ENCODE results near the gene MYMX. TPM values are rescaled to one million over a fixed set of nuclear protein-coding genes. Genes with fewer than 3 reads are reported as not detected.
A peak's percentile ranks its signal among the peaks of the same experiment; 100 is the strongest.

MYMX gene
- polyA plus RNA-seq, 2 of the 4 experiments (the other 2 are of a cell fraction), result not detected

DNA sequence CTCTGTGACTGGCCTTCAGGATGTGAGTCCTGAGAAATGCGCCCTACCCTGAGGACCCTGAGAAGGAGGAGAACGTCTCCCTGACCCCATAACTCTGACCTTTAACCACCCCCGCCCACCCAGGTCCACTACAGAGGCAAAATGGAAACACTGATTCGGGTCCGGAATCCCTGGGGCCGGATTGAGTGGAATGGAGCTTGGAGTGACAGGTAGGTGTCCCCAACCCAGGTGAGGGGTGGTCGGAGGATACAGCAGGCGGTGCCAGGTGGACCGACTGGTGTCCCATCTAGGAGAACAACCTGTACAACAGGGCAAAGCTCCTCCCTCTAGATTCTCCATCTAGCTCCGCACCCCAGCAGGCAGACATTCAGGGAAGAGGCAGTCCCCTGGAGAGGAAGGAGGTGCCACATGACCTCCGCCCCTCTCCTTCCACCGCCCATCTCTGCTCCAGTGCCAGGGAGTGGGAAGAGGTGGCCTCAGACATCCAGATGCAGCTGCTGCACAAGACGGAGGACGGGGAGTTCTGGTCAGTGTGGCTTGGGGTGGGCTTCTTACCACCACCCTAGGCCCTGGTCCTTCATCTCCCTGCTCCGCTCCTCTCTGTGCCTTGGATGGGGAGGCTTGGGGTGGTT is 40.5 kb upstream of the MYMX start (continued):
- TF ChIP-seq, protein P1, sequence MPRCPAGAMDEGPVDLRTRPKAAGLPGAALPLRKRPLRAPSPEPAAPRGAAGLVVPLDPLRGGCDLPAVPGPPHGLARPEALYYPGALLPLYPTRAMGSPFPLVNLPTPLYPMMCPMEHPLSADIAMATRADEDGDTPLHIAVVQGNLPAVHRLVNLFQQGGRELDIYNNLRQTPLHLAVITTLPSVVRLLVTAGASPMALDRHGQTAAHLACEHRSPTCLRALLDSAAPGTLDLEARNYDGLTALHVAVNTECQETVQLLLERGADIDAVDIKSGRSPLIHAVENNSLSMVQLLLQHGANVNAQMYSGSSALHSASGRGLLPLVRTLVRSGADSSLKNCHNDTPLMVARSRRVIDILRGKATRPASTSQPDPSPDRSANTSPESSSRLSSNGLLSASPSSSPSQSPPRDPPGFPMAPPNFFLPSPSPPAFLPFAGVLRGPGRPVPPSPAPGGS (IDR thresholded peaks at IDR 0.05), result no peak
- TF ChIP-seq RAD21 (conservative IDR thresholded peaks at IDR 0.05 in 1 of 2, IDR thresholded peaks at IDR 0.05 in 1 of 2), result no peak
- no peak for TF ChIP-seq TP53 (CRISPR knock-in tag; IDR thresholded peaks at IDR 0.05)
- TF ChIP-seq MAFK (IDR thresholded peaks at IDR 0.05; ENCODE audit: partially characterized antibody), result no peak
- TF ChIP-seq CBX8 (IDR thresholded peaks at IDR 0.05), result no peak
- TF ChIP-seq JUNB (IDR thresholded peaks at IDR 0.05), result no peak
- no peak for TF ChIP-seq ESRRA (IDR thresholded peaks at IDR 0.05; ENCODE audit: borderline replicate concordance, low read length)
- no peak for TF ChIP-seq MAZ (IDR thresholded peaks at IDR 0.05; ENCODE audit: borderline replicate concordance, low read depth, low read length)
- TF ChIP-seq FOXS1 (CRISPR knock-in tag; IDR thresholded peaks at IDR 0.05), result no peak

DNA sequence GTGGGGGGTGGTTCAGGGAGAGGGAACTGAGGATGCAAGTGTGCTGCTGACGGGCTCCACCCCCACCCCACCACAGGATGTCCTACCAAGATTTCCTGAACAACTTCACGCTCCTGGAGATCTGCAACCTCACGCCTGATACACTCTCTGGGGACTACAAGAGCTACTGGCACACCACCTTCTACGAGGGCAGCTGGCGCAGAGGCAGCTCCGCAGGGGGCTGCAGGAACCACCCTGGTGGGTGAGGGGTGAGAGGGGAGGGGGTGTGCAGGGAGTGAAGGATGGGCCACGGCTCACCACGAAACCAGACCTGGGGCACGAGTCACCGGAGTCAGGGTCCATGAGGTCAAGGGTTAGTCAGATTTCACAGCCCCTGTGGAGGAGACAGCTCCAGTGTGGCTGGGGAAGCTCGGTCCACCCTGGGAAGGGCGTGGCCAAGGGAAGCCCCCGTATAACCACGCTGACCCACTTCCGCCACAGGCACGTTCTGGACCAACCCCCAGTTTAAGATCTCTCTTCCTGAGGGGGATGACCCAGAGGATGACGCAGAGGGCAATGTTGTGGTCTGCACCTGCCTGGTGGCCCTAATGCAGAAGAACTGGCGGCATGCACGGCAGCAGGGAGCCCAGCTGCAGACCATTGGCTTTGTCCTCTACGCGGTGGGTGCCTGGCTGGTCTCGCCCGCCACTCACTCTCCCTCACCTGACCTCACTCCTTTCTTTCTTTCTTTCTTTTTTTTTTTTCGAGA is 39.8 kb upstream of the MYMX start:
- no peak overlapping the region for H3K4me2 ChIP-seq
- H3K4me1 ChIP-seq, result 0 out of 3 replicates have a peak, but pooled peaks cover 5% of the 10 kb centered on the region
- FAIRE-seq (no peak), DNase-seq (ENCODE audit: low read depth in 1 of 2, low spot score in 1 of 2) (no peak), ATAC-seq (no peak)
- TF ChIP-seq HOXB5 (CRISPR knock-in tag; IDR thresholded peaks at IDR 0.05) (no peak), GATA3 (IDR thresholded peaks at IDR 0.05; ENCODE audit: borderline replicate concordance) (no peak), ESRRA (IDR thresholded peaks at IDR 0.05; ENCODE audit: borderline replicate concordance, low read length) (no peak), EHMT2 (IDR thresholded peaks at IDR 0.05; ENCODE audit: low read depth) (no peak), ZNF302 (CRISPR knock-in tag; IDR thresholded peaks at IDR 0.05) (no peak), CHD2 (IDR thresholded peaks at IDR 0.05; ENCODE audit: low read length, partially characterized antibody) (no peak), ZSCAN20 (CRISPR knock-in tag; IDR thresholded peaks at IDR 0.05) (no peak), SREBF2 (IDR thresholded peaks at IDR 0.05) (no peak), SMC3 (IDR thresholded peaks at IDR 0.05) (no peak), POLR2A (IDR thresholded peaks at IDR 0.05; ENCODE audit: low read length) (no peak)
- TF ChIP-seq, protein P2, sequence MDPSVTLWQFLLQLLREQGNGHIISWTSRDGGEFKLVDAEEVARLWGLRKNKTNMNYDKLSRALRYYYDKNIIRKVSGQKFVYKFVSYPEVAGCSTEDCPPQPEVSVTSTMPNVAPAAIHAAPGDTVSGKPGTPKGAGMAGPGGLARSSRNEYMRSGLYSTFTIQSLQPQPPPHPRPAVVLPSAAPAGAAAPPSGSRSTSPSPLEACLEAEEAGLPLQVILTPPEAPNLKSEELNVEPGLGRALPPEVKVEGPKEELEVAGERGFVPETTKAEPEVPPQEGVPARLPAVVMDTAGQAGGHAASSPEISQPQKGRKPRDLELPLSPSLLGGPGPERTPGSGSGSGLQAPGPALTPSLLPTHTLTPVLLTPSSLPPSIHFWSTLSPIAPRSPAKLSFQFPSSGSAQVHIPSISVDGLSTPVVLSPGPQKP (IDR thresholded peaks at IDR 0.05; ENCODE audit: low read depth, low read length), result no peak
- no peak overlapping the region for H3K27ac ChIP-seq
- CTCF ChIA-PET, result interaction anchor here (0.6 to 2.8 kb wide), 6 partner anchors 12 to 61 kb away, joined by 3 to 7 read pairs (median 4); partner anchors contain the start of gene SLC29A1
- 84% methylated on average over 15 of the region's 24 CpGs for WGBS (ENCODE audit: missing lambda C conversion rate)
- H3K9me3 ChIP-seq, result no peaks in the 10 kb centered on the region
- H3K4me3 ChIP-seq, result no peak overlapping the region
- POLR2A ChIA-PET, result no interaction called here

DNA sequence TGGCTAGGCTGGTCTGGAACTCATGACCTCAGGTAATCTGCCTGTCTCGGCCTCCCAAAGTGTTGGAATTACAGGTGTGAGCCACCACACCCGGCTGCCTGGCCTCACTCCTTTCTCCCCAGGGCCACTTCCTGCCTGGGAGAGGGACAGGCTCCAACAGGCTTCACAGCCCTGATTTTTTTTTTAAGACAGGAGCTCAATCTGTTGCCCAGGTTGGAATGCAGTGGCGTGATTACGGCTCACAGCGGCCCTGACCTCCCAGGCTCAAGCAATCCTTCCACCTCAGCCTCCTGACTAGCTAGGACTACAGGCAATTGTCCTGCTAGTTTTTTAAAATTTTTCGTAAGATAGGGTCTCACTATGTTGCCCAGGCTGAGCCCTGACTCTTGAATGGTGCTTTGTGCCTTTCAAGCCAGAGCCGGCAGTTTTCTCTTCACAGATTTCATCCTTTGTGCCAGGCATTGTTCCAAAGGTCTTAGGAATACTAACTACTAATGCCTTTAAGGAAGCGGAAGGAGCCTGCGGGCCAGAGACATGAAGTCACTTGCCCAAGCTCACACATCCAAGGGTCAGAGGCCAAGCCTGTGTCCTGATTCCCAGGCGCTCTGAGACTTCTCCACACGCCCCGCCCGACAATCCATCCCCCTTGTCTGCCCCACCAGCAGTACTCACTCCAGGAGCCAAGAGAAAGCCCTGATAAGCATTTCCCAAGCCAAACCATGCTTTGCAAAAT is 38.9 kb upstream of the MYMX start:
- TF ChIP-seq MYC (IDR thresholded peaks at IDR 0.05; ENCODE audit: borderline replicate concordance, low read length) (no peak), CBX2 (IDR thresholded peaks at IDR 0.05; ENCODE audit: borderline replicate concordance, low read depth) (no peak), PHF8 (IDR thresholded peaks at IDR 0.05; ENCODE audit: borderline replicate concordance, low read depth) (no peak), EHF (CRISPR knock-in tag; IDR thresholded peaks at IDR 0.05) (no peak), NPAS2 (CRISPR knock-in tag; IDR thresholded peaks at IDR 0.05; ENCODE audit: borderline replicate concordance) (no peak), ZSCAN20 (CRISPR knock-in tag; IDR thresholded peaks at IDR 0.05) (no peak), RAD21 (conservative IDR thresholded peaks at IDR 0.05 in 1 of 2, IDR thresholded peaks at IDR 0.05 in 1 of 2) (no peak)
- TF ChIP-seq, protein P3, sequence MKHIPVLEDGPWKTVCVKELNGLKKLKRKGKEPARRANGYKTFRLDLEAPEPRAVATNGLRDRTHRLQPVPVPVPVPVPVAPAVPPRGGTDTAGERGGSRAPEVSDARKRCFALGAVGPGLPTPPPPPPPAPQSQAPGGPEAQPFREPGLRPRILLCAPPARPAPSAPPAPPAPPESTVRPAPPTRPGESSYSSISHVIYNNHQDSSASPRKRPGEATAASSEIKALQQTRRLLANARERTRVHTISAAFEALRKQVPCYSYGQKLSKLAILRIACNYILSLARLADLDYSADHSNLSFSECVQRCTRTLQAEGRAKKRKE (CRISPR knock-in tag; IDR thresholded peaks at IDR 0.05; ENCODE audit: low read depth), result no peak
- TF ChIP-seq, protein P2 (IDR thresholded peaks at IDR 0.05; ENCODE audit: low read depth, low read length), result no peak
- ATAC-seq (peak in 1 of 2 experiments; percentile 43; a peak in 3 of 6 replicates), DNase-seq (ENCODE audit: low read depth in 1 of 2, low spot score in 1 of 2) (peak in 1 of 2 experiments; percentile 33), FAIRE-seq (no peak)
- Histone ChIP-seq H3K9me3 (no peaks in the 10 kb centered on the region), H3K4me2 (no peak overlapping the region), H3K4me1 (0 out of 3 replicates have a peak, but pooled peaks cover 5% of the 10 kb centered on the region), H3K4me3 (no peak overlapping the region), H3K27ac (no peak overlapping the region)
- CTCF ChIA-PET, result interaction anchor here (1.2 to 2.8 kb wide), 3 partner anchors 13 to 60 kb away, joined by 3 to 7 read pairs (median 4); no protein-coding TSS in a partner anchor
- POLR2A ChIA-PET, result no interaction called here
- WGBS (ENCODE audit: missing lambda C conversion rate), result 82% methylated on average over 7 of the region's 13 CpGs

Measured in A549 (cell line).